A673 (cell line): Measurements from ENCODE around the gene PNPLA6.

Experiments
- EZH2 ChIP-seq: fragments of 200-600 bp; sonication (generic); IDR thresholded peaks from 2 replicates; pipeline ENCODE4 v1.6.1; 2017; ENCODE audit warnings: borderline replicate concordance, low read depth, mild to moderate bottlenecking, mixed read lengths, antibody characterized with exemption, low read length; ENCODE audit not compliant: poor library complexity, severe bottlenecking
- TF ChIP-seq, protein P1 (sequence below): fragments of 300-800, 200-600 bp; sonication (generic); conservative IDR thresholded peaks from 2 replicates; pipeline ENCODE4 v1.5.1; 2017; ENCODE audit warnings: low read depth, mild to moderate bottlenecking, antibody characterized with exemption, low read length, moderate library complexity, mixed read lengths

GRCh38 chr19:7516333-7516732, 19.2 kb upstream of the PNPLA6 start:
- TF ChIP-seq EZH2, result no peak
- TF ChIP-seq, protein P1, sequence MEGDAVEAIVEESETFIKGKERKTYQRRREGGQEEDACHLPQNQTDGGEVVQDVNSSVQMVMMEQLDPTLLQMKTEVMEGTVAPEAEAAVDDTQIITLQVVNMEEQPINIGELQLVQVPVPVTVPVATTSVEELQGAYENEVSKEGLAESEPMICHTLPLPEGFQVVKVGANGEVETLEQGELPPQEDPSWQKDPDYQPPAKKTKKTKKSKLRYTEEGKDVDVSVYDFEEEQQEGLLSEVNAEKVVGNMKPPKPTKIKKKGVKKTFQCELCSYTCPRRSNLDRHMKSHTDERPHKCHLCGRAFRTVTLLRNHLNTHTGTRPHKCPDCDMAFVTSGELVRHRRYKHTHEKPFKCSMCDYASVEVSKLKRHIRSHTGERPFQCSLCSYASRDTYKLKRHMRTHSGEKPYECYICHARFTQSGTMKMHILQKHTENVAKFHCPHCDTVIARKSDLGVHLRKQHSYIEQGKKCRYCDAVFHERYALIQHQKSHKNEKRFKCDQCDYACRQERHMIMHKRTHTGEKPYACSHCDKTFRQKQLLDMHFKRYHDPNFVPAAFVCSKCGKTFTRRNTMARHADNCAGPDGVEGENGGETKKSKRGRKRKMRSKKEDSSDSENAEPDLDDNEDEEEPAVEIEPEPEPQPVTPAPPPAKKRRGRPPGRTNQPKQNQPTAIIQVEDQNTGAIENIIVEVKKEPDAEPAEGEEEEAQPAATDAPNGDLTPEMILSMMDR, result no peak
